Inferior parietal cortex (tissue), 1 donor: Measurements from ENCODE around the gene RCOR1.
A peak's percentile ranks its signal among the peaks of the same experiment; 100 is the strongest.

ENCODE experiments used
- DNase-seq: peaks from one replicate; pipeline ENCODE4 v3.0.0-alpha.2; 2016; ENCODE audit errors: extremely low spot score

RCOR1 gene

DNA sequence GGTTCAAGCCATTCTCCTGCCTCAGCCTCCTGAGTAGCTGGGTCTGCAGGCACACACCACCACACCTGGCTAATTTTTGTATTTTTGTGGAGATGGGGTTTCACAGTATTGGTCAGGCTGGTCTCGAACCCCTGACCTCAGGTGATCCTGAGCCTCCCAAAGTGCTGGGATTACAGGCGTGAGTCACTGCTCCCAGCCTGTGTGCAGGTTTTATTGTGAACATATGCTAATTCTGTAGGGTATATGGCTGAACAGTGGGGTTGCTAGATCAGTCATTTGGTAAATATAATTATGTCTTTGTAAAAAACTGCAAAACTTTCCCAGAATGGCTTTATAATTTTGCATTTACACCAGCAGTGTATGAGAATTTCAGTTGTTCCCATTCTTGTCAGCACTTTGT is 85.9 kb downstream of the RCOR1 start:
- no peak for DNase-seq

DNA sequence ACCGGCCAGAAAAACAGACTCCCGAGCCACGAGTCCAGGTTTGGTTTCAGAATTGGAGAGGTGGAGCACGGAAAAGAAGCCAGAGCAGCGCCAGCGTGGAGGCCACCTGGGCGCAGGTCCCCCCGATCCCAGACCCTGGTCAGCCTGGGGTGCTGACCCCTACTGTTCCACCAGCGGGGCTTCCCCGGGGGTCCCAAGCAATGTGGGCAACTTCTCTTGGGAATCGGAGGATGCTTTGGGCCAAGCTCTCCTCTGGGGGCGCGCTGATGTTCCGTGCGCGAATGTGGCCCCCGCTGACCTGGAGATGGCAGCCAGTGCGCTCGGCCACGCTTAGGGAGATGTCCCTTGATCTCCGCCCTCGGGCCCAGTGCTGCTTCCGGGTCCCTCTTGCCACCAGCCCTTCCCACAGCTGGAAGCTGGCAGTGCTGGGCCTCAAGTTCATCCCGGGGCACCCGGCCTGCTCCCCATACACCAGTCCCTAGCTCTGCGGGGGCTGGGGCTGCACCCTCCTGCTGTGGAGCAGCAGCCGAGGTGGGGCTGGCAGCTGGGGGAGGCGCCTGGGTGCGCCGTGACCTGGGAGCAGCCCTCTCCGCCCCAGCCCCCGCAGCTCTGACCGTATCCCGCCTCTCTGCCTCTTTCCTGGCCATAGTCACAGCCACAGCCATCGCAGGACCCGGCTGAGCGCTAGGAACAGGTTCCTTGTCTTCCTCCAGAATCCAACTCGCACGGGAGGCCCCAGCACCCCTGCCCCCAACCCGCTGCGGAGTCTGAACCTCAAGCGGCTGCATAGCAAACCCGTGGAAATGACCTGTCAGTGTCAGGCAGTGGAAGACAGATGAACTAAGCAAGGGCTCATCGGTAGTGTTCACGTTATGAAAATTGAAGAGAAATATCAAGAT is 91.2 kb downstream of the RCOR1 start:
- DNase-seq = no peak

GRCh38 chr14:102684298-102684663 is 91.8 kb downstream of the RCOR1 start:
- DNase-seq = no peak

GRCh38 chr14:102686196-102686801 is 93.8 kb downstream of the RCOR1 start:
- no peak for DNase-seq

DNA sequence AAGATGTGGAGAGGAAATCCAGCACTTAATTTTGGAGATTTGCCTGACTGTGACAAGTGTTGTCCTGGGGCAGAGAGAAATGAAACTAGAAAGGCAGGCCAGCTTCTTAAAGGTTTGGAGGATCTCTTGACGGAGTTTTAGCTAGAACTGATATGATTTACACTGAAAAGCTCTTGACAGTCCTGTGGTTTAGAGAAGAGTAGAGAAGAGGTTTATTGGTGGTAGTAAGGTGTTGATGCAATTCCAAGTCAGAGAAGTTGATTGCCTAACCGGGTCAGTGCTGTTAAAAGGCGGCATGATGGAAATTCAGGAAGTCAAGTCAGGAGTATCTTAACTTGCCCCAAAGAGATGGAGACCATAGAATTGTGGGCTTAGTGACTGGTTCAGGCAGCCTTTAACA is 95.8 kb downstream of the RCOR1 start:
- DNase-seq = no peak

- no peak for DNase-seq
These were observed 98.2 kb downstream of the RCOR1 start for GRCh38 chr14:102690509-102691286.

GRCh38 chr14:102691763-102692162 is 99.3 kb downstream of the RCOR1 start:
- no peak for DNase-seq

- no peak for DNase-seq
These were observed 99.9 kb downstream of the RCOR1 start for GRCh38 chr14:102692334-102692733.

GRCh38 chr14:102693006-102693755 is 100.7 kb downstream of the RCOR1 start:
- DNase-seq = no peak

- DNase-seq = peak; percentile 95
These were observed 102.2 kb downstream of the RCOR1 start for GRCh38 chr14:102694530-102695166.

DNA sequence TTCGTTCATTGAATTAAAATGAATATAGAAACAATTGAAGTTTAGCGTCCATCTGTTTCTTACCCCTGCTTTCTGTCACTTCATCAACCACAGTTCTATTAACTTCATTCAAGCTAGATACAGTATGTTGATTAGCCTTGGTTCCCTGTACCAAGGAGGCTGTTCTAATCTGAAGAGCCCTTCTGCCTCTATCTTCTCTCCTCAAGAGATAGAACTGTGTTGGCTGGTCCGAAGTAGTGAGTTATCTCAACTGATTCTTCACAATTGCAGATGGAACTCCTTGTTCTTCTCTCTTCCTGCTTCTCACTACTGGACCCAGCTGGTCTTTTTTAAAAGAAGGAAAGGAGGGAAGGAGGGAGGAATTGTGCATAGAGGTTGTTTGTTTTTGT is 102.7 kb downstream of the RCOR1 start:
- DNase-seq = no peak

- DNase-seq = no peak
These were observed 103.9 kb downstream of the RCOR1 start for GRCh38 chr14:102696332-102696731.

DNA sequence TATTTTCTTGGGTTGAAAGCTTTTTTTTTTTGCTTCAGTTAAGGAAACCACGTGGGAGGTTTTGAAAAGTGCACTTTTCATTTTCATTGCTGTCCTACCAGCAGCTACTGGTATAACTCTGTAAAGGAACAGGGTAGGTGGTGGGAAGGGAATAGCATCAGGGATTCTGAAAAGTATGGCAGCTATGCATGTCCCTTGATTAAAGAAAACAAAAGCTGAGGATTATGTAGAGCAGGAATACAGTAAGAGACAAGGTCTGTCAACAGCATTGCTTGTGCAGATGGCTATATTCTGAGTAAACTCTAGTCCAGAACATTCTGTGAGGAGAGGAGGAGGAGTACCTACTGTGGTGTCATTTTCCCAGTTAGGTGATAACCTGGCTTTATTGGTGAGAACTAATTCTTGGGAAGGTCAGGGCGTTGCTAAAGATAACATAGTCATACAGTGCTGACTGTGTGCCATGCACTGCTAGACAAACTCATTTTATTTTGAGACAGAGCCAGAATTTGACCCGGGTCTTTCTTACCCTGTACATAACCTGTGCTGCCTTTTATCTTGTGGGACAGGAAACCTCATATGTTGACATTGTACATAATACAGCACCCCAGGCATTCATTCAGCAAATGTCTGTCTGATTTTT is 104.5 kb downstream of the RCOR1 start:
- no peak for DNase-seq

DNA sequence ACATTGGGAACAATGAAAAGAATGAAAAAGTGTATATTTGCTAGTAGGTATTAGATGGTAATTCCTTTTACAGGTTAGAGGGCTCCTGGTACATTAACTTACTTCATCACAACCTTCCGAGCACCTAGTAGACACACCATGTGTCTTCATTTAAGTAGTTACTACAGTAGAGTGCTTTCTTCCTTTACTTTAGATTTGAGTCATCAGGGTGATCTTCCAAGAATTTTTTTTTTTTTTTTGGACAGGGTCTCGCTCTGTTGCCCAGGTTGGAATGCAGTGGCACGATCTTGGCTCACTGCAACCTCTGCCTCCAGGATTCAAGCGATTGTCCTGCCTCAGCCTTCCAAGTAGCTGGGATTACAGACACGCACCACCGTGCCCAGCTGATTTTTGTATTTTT is 105.1 kb downstream of the RCOR1 start:
- no peak for DNase-seq

DNA sequence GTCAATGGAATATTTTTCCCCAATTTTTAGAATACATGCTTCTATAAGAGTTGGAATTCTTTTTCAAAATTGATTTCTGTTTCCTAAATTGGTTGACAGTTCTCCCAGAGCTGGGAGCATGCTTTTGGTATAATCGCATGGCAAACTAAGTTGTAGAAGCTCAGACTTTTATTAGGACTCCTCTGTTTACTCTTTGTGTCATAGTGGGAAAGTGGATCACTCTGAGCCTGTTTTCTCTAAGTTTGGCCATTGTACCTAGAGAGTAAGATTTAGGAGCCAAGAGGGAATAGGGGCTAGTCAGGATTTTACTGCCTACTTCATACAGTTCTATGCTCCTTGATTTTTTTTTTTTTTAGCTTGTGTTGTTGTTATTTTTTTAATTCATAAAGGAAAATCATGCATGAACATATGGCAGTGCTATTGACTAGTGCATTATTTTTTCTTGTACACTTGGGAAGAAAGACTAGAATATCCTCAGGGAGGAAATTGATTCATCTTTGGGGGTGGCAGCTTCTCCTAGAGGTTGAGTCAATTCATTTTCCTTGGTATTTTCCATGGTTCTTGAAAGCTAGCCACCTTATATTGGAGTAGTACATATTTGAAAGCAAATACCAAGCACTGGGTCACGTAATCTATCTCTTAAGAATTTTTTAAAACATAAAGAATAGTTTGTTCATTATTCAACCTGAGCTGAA is 107.1 kb downstream of the RCOR1 start:
- DNase-seq = no peak

GRCh38 chr14:102708494-102708893 is 116.0 kb downstream of the RCOR1 start:
- DNase-seq = no peak

- DNase-seq = no peak
These were observed 118.8 kb downstream of the RCOR1 start for GRCh38 chr14:102711207-102711606.

- DNase-seq = no peak
These were observed 119.5 kb downstream of the RCOR1 start for GRCh38 chr14:102711946-102712345.

GRCh38 chr14:102717276-102717675 is 124.8 kb downstream of the RCOR1 start:
- DNase-seq = no peak

DNA sequence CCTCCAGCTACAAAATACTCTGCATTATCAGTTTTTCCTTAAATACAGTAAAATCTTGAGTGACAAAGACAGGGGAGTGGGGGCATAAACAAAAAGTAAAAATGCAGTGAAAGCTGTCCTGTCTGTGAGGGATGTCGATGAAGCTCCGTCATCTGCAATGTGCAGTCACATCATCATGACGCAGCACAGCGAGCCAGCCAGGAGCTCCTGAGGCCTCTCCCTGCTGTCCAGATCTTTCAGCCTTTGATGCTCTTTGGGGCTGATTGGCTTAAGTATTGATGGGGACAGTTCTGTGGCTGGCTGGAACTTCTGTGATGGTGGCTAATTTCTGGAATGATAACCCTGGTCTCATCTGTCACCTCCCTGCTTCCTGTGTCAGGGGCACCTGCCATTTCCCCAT is 130.2 kb downstream of the RCOR1 start:
- no peak for DNase-seq
